Measurements from ENCODE around the gene MYH15.

- TF ChIP-seq TARDBP (IDR thresholded peaks at IDR 0.05; ENCODE audit: borderline replicate concordance), result no peak
- TF ChIP-seq SKIL (IDR thresholded peaks at IDR 0.05; ENCODE audit: low read depth, poor library complexity, severe bottlenecking), result no peak
- TF ChIP-seq, protein P1, sequence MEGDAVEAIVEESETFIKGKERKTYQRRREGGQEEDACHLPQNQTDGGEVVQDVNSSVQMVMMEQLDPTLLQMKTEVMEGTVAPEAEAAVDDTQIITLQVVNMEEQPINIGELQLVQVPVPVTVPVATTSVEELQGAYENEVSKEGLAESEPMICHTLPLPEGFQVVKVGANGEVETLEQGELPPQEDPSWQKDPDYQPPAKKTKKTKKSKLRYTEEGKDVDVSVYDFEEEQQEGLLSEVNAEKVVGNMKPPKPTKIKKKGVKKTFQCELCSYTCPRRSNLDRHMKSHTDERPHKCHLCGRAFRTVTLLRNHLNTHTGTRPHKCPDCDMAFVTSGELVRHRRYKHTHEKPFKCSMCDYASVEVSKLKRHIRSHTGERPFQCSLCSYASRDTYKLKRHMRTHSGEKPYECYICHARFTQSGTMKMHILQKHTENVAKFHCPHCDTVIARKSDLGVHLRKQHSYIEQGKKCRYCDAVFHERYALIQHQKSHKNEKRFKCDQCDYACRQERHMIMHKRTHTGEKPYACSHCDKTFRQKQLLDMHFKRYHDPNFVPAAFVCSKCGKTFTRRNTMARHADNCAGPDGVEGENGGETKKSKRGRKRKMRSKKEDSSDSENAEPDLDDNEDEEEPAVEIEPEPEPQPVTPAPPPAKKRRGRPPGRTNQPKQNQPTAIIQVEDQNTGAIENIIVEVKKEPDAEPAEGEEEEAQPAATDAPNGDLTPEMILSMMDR (IDR thresholded peaks at IDR 0.05 in 2 of 3, conservative IDR thresholded peaks at IDR 0.05 in 1 of 3; ENCODE audit: control insufficient read depth in 2 of 3, extremely low read depth in 1 of 3, insufficient read depth in 1 of 3, low read depth in 3 of 3, low read length in 3 of 3), result no peak
- no peak for TF ChIP-seq RFX5 (IDR thresholded peaks at IDR 0.05; ENCODE audit: low read depth, low read length)
- TF ChIP-seq, protein P2, sequence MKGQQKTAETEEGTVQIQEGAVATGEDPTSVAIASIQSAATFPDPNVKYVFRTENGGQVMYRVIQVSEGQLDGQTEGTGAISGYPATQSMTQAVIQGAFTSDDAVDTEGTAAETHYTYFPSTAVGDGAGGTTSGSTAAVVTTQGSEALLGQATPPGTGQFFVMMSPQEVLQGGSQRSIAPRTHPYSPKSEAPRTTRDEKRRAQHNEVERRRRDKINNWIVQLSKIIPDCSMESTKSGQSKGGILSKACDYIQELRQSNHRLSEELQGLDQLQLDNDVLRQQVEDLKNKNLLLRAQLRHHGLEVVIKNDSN (IDR thresholded peaks at IDR 0.05; ENCODE audit: borderline replicate concordance, extremely low read length, insufficient read depth, low read depth, low read length), result no peak
- no peak for TF ChIP-seq HCFC1 (IDR thresholded peaks at IDR 0.05; ENCODE audit: low read length)
- no peak for TF ChIP-seq EZH2 (IDR thresholded peaks at IDR 0.05; ENCODE audit: borderline replicate concordance, control insufficient read depth, low read depth, low read length)
- no peak for TF ChIP-seq SIN3A (IDR thresholded peaks at IDR 0.05; ENCODE audit: low read depth, low read length)
- TF ChIP-seq ZBTB11 (CRISPR knock-in tag; IDR thresholded peaks at IDR 0.05), result no peak
- no peak for TF ChIP-seq ZBTB40 (IDR thresholded peaks at IDR 0.05; ENCODE audit: borderline replicate concordance)
- no peak for TF ChIP-seq NRF1 (conservative IDR thresholded peaks at IDR 0.05; ENCODE audit: low read depth, low read length)
- TF ChIP-seq SMAD1 (IDR thresholded peaks at IDR 0.05; ENCODE audit: low read depth, partially characterized antibody), result no peak
- no peak for TF ChIP-seq TAF1 (IDR thresholded peaks at IDR 0.05; ENCODE audit: borderline replicate concordance, low read depth, low read length)
These were observed 39.0 kb downstream of the MYH15 start for GRCh38 chr3:108471426-108471825.

Data from GM12878 (cell line).